OCI-LY7 (cell line): ENCODE measurements around the gene ZNHIT1. TPM values are rescaled to one million over a fixed set of nuclear protein-coding genes. Genes with fewer than 3 reads are reported as not detected.
A peak's percentile ranks its signal among the peaks of the same experiment; 100 is the strongest.
"Not testable (repeated sequence)": the region's sequence is repeated elsewhere in the genome, so short reads cannot be mapped to it uniquely, and the experiment has no call there.

Experiments
- BruUV-seq: library from RNA; stranded (reverse); fragments of 400-500 nt; replicated peaks from 2 replicates; lab custom pipeline; 2021; lab: Mats Ljungman, UMichigan
- CTCF ChIA-PET: fragments of 300-600 bp; sonication (Branson Sonifier 250); formaldehyde crosslinking; loops from one replicate; lab custom pipeline; 2022; ENCODE audit warnings: antibody characterized with exemption; ENCODE audit not compliant: unreplicated experiment; lab: Charles Lee
- POLR2A ChIA-PET: fragments of 300-600 bp; sonication (Branson Sonifier 250); formaldehyde crosslinking; loops from one replicate; lab custom pipeline; 2022; ENCODE audit warnings: antibody characterized with exemption; lab: Charles Lee
- DNase-seq: peaks from one replicate; pipeline ENCODE4 v3.0.0-alpha.2; 2015; ENCODE audit warnings: low spot score
- H2AFZ ChIP-seq: fragments of 200-600 bp; sonication (generic), shearing (Covaris generic); 2 replicates; pipeline ENCODE4 v1.6.1; 2014; ENCODE audit warnings: mild to moderate bottlenecking, antibody characterized with exemption, low read length, moderate library complexity
- H3K27ac ChIP-seq: fragments of 200-600 bp; sonication (generic); 2 replicates; pipeline ENCODE4 v1.5.1; 2014; ENCODE audit warnings: mixed run types, low read depth, mild to moderate bottlenecking, moderate library complexity, low read length, inconsistent platforms; ENCODE audit not compliant: poor library complexity, severe bottlenecking
- H3K36me3 ChIP-seq: fragments of 200-600 bp; sonication (generic); 2 replicates; pipeline ENCODE4 v1.6.1; 2014; ENCODE audit warnings: mild to moderate bottlenecking, antibody characterized with exemption, low read length, moderate library complexity, mixed read lengths; ENCODE audit not compliant: insufficient read depth
- H3K4me1 ChIP-seq: fragments of 200-600 bp; sonication (generic); 2 replicates; pipeline ENCODE4 v1.5.1; 2014; ENCODE audit warnings: mild to moderate bottlenecking, low read length; ENCODE audit not compliant: insufficient read depth, poor library complexity, severe bottlenecking
- H3K4me2 ChIP-seq: fragments of 200-600 bp; sonication (generic); 2 replicates; pipeline ENCODE4 v1.6.1; 2014; ENCODE audit warnings: mild to moderate bottlenecking, low read length
- H3K4me3 ChIP-seq: fragments of 200-600 bp; sonication (generic); 2 replicates; pipeline ENCODE4 v1.5.1; 2014; ENCODE audit warnings: mild to moderate bottlenecking, low read depth, low read length; ENCODE audit not compliant: poor library complexity, severe bottlenecking
- H3K79me2 ChIP-seq: fragments of 200-600 bp; sonication (generic); 2 replicates; pipeline ENCODE4 v1.6.1; 2016; ENCODE audit warnings: low read depth, mild to moderate bottlenecking, low read length, moderate library complexity, mixed read lengths; ENCODE audit not compliant: insufficient read depth
- H3K9me2 ChIP-seq: fragments of 200-600 bp; sonication (generic); 2 replicates; pipeline ENCODE4 v1.6.1; 2016; ENCODE audit warnings: mild to moderate bottlenecking, low read length, mixed read lengths; ENCODE audit not compliant: insufficient read depth
- H3K9me3 ChIP-seq: fragments of 200-600 bp; sonication (generic); 2 replicates; pipeline ENCODE4 v1.6.1; 2014; ENCODE audit warnings: mild to moderate bottlenecking, mixed run types, low read length, mixed read lengths
- H4K20me1 ChIP-seq: fragments of 200-600 bp; sonication (generic); 2 replicates; pipeline ENCODE4 v1.6.1; 2014; ENCODE audit warnings: mild to moderate bottlenecking, antibody characterized with exemption, low read length, moderate library complexity, mixed read lengths; ENCODE audit not compliant: insufficient read depth
- CTCF ChIP-seq: fragments of 200-600 bp; sonication (generic); conservative IDR thresholded peaks from 2 replicates; pipeline ENCODE4 v1.5.1; 2014; ENCODE audit warnings: mild to moderate bottlenecking, antibody characterized with exemption, low read length, moderate library complexity, mixed read lengths
- EZH2phosphoT487 ChIP-seq: fragments of 200-600 bp; sonication (generic); IDR thresholded peaks from 2 replicates; pipeline ENCODE4 v1.6.1; 2018; ENCODE audit warnings: low read depth, borderline replicate concordance, mild to moderate bottlenecking, mixed run types, antibody characterized with exemption, low read length, moderate library complexity, mixed read lengths
- intact Hi-C: fragments of 100-400 bp; cut with micrococcal nuclease; formaldehyde crosslinking; loops from one replicate; pipeline ENCODE4 v1.10.0; 2022; ENCODE audit not compliant: unreplicated experiment
- total RNA-seq, 2 experiments: library from RNA; depleted of rRNA in 1 of 2; stranded (reverse); fragments of >200 nt in 1 of 2; shearing (Covaris generic) in 1 of 2; gene quantifications; 2 replicates each; pipeline ENCODE4 v1.2.3, GENCODE V29; 2014 to 2022

ZNHIT1 gene
- total RNA-seq, 2 experiments from 2014 or later = 44.3 to 77.3 TPM

DNA sequence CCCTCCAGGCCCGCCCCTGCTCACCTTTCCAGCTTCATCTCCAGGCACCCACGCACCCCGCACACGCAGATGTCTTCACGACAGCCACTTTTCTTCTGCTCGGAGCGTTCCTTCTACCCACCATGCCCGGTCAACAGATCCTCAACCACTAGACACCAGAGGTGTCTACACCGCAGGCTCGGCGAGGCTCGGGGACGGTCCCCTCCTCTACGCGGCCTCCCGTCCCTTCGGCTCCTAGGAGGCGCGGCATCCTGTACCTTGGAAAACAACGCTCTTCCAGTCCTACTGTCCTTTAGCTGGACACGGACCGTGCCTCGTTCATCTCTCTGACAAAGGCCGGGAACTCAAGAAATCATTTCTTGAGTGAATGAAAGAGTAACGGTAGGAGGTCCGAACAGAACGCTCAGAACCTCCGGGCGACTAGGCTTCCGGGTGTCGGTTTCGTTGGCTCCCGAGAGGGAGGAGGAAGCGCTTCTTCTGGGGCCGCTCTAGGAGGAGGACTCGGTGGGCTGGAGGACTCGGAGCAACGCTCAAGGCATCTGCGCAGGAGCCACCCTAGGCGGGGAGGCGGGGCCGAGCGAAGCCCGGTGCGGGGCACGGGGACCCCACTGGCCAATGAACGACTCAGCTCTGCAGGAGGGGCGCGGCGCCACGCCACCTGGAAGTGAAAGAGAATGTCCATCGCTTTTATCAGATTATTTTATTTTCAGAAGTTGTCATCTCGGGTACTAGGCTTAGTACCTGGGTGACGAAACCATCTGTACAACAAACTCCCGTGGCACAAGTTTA is 34.1 kb downstream of the ZNHIT1 start:
- peak; percentile 98 for DNase-seq
- CTCF ChIA-PET = interaction anchor here (0.6 kb wide), 2 partner anchors 8 to 94 kb away, joined by 4 to 5 read pairs; no protein-coding TSS in a partner anchor
- no peaks in the 10 kb centered on the region for H3K9me3 ChIP-seq
- H2AFZ ChIP-seq = peak overlapping the region; percentile 99
- peaks cover 22% of the 10 kb centered on the region for H3K79me2 ChIP-seq
- H3K27ac ChIP-seq = peak overlapping the region; percentile 30
- H3K4me1 ChIP-seq = peaks cover 12% of the 10 kb centered on the region
- intact Hi-C loops = no loop called here
- no peaks in the 10 kb centered on the region for H3K9me2 ChIP-seq
- TF ChIP-seq CTCF = no peak
- TF ChIP-seq EZH2phosphoT487 = no peak
- BruUV-seq = TSS peak; percentile 80
- POLR2A ChIA-PET = interaction anchor here (0.6 to 1.8 kb wide), 5 partner anchors 11 to 381 kb away, joined by 3 to 5 read pairs (median 3); no protein-coding TSS in a partner anchor
- H4K20me1 ChIP-seq = 0 out of 2 replicates have a peak, but pooled peaks cover 3% of the 10 kb centered on the region
- peak overlapping the region; percentile 83 for H3K4me3 ChIP-seq
- H3K36me3 ChIP-seq = peaks cover 18% of the 10 kb centered on the region
- peak overlapping the region; percentile 58 for H3K4me2 ChIP-seq

DNA sequence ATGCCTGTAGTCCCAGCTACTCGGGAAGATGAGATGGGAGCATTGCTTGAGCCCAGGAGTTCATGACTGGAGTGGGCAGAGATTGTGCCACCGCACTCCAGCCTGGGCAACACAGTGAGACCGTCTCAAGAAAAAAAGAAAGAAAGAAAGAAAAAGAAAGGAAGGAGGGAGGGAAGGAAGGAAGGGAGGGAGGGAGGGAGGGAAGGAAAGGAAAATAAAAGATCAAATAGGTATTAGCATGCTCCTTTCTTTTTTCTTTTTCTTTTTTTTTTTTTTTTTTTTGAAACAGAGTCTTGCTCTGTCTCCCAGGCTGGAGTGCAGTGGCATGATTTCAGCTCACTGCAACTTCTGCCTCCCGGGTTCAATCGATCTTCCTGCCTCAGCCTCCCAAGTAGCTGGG is 35.2 kb downstream of the ZNHIT1 start:
- intact Hi-C loops, H3K9me3 ChIP-seq, H3K9me2 ChIP-seq, H3K27ac ChIP-seq, BruUV-seq, DNase-seq, H4K20me1 ChIP-seq: not testable (repeated sequence)
- peak overlapping the region; percentile 58; the same call in 1 of the 2 replicates for H3K4me2 ChIP-seq
- ChIA-PET POLR2A (interaction anchor here (0.6 to 1.4 kb wide), 3 partner anchors 35 to 543 kb away, joined by 3 to 6 read pairs (median 5); partner anchors contain the start of genes PLOD3 and ZNHIT1), CTCF (interaction anchor here (0.9 kb wide), 1 partner anchor 9 kb away, joined by 3 read pairs; no protein-coding TSS in a partner anchor)
- peaks cover 12% of the 10 kb centered on the region for H3K4me1 ChIP-seq
- peak overlapping the region; percentile 83 for H3K4me3 ChIP-seq
- peaks cover 10% of the 10 kb centered on the region for H3K36me3 ChIP-seq
- H2AFZ ChIP-seq = 0 out of 2 replicates have a peak overlapping the region, but pooled peaks have one; percentile 99
- peaks cover 22% of the 10 kb centered on the region for H3K79me2 ChIP-seq

GRCh38 chr7:101255796-101256195 is 37.8 kb downstream of the ZNHIT1 start:
- no peak overlapping the region for H3K4me3 ChIP-seq
- intact Hi-C loops = no loop called here
- H3K27ac ChIP-seq = no peak overlapping the region
- DNase-seq = no peak
- no peak overlapping the region for H2AFZ ChIP-seq
- H3K79me2 ChIP-seq = peaks cover 12% of the 10 kb centered on the region
- ChIA-PET CTCF (no interaction called here), POLR2A (interaction anchor here (0.7 kb wide), 1 partner anchor 9 kb away, joined by 3 read pairs; no protein-coding TSS in a partner anchor)
- no peaks in the 10 kb centered on the region for H3K9me2 ChIP-seq
- H3K4me1 ChIP-seq = peaks cover 7% of the 10 kb centered on the region
- no peaks in the 10 kb centered on the region for H3K9me3 ChIP-seq
- H4K20me1 ChIP-seq = 0 out of 2 replicates have a peak, but pooled peaks cover 3% of the 10 kb centered on the region
- no TSS peak for BruUV-seq
- H3K36me3 ChIP-seq = no peaks in the 10 kb centered on the region
- H3K4me2 ChIP-seq = no peak overlapping the region
- TF ChIP-seq EZH2phosphoT487 = no peak
- TF ChIP-seq CTCF = no peak
